ENCODE data around the gene FRMD8.

DNA sequence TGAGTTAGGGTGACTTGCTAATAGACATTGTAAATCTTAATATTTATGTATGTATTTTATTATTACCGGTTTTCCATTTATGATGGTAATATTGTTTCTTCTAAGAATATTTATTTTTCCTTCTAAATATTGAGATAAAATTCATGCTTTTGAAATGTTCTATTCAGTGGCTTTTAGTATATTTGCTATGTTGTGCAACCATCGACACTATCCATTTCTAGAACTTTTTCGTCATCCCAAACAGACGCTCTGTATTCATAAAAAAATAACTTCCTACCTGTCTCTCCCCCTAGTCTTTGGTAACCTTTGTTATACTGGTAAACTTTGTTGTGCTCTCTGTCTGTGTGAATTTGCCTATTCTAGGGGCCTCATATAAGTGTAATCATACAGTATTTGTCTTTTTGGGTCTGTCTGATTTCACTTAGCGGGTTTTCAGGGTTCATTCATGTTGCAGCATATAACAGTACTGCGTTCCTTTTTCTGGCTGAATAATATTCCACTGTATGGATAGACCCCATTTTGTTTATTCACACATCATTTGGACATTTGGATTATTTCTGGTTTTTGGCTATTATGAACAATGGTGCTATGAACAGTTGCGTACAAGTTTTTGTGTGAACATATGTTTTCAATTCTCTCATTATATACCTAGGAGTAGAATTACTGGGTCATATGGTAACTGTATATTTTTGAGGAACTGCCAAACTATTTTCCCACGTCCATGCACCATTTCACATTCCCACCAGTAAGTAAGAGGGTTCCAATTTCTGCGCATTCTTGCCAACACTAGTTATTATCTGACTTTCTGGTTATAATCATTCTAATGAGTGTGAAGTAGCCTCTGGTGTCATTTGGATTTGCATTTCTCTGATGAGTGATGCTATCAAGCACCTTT is 52.1 kb downstream of the FRMD8 start:
- TF ChIP-seq, protein P1, sequence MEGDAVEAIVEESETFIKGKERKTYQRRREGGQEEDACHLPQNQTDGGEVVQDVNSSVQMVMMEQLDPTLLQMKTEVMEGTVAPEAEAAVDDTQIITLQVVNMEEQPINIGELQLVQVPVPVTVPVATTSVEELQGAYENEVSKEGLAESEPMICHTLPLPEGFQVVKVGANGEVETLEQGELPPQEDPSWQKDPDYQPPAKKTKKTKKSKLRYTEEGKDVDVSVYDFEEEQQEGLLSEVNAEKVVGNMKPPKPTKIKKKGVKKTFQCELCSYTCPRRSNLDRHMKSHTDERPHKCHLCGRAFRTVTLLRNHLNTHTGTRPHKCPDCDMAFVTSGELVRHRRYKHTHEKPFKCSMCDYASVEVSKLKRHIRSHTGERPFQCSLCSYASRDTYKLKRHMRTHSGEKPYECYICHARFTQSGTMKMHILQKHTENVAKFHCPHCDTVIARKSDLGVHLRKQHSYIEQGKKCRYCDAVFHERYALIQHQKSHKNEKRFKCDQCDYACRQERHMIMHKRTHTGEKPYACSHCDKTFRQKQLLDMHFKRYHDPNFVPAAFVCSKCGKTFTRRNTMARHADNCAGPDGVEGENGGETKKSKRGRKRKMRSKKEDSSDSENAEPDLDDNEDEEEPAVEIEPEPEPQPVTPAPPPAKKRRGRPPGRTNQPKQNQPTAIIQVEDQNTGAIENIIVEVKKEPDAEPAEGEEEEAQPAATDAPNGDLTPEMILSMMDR (IDR thresholded peaks at IDR 0.05; ENCODE audit: low read depth, low read length): no peak
- TF ChIP-seq MYC (IDR thresholded peaks at IDR 0.05; ENCODE audit: low read depth, low read length): no peak
